T-helper 9 cell (primary cell): ENCODE measurements around the gene SLC35E3.

Experiments
- DNase-seq: peaks from one replicate; pipeline ENCODE4 v3.0.0-alpha.2; 2020

The SLC35E3 gene

DNA sequence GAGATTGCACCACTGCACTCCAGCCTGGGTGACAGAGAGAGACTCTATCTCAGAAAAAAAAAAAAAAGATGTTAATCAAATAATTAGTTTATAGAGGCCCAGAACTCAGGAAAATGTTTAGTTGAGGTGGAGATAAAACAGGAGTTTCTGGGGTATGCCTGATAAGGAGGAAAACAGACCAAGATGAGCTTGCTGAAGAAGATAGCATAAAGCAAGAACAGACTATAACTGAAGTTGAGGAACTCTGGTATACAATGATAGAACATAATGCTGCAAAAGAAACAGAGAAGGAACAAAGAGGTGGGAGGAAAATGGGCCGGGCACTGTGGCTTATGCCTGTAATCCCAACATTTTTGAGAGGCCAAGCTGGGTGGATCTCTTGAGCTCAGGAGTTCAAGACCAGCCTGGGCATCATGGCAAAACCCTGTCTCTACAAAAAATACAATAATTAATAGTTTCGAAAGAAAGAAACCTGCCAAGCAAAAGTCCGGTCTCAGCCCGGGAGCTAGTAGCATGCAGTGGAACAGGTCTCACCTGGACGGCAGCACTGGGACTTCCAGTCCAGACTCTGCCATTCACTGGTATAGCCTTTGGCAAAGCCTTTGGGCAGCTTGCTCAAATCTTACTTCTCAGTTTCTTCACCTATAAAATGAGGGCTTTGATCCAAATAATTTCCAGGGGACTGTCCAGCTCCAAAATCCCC lies 25.4 kb downstream of the SLC35E3 start:
- DNase-seq = no peak

DNA sequence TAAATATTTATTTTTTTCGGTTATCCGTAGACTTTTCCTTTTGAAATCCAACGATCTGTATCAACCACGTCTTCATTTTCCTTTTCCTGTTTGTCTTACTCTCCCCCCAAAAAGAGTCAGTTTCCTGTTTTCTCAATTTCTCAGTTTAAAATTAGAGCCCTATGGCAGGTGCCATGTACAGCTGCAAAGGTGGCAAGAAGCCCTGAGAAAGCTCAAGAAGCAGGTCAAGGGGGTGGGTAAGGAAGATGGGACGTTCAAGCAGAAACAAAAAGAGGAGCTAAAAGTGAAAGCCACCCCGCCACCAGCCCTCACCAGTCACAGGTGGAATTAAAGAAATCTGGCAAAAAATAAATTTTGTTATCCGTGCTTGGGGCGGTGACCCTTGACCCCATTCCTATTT lies 26.7 kb downstream of the SLC35E3 start:
- DNase-seq = no peak

DNA sequence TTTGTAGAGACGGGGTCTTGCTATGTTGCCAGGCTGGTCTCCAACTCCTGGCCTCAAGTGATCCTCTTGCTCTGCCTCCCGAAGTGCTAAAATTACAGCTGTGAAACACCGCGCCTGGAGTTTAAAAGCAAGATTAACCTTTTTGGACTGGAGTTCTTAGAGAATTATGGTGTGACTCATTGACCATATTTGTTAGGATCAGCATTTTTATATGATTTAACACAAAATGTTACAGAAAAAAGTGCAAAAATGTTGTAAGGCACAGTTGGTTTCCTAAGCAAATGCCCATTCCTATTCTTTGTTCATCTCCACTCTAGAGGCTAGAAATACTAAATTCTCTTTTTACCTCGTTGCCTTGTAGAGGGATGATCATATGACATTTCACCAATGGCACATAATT lies 27.6 kb downstream of the SLC35E3 start:
- DNase-seq = no peak

DNA sequence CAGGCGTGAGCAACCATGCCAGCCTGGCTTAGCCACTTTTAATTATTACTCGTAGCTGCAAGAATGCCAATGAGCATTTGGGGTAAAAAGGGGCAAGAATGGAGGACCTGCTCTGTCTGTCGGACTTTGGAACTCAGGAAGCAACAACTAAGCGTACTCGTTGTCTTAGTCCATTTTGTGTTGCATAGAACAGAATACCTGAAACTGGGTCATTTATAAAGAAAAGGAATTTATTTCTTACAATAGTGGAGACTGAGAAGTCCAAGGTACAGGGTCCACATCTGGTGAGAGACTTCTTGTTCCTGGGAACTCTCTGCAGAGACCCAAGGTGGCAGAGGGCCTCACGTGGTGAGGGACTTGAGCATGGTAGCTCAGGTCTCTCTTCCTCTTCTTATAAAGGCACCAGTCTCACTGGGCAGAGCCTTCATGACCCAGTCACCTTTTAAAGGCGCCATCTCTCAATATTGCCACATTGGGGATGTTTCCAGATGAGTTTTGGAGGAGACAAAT lies 29.2 kb downstream of the SLC35E3 start:
- DNase-seq = no peak

- no peak for DNase-seq
Observed at GRCh38 chr12:68776976-68777610, 31.1 kb downstream of the SLC35E3 start.

GRCh38 chr12:68779280-68779679 lies 33.3 kb downstream of the SLC35E3 start:
- DNase-seq = no peak

GRCh38 chr12:68780731-68781130 lies 34.8 kb downstream of the SLC35E3 start:
- DNase-seq = no peak

DNA sequence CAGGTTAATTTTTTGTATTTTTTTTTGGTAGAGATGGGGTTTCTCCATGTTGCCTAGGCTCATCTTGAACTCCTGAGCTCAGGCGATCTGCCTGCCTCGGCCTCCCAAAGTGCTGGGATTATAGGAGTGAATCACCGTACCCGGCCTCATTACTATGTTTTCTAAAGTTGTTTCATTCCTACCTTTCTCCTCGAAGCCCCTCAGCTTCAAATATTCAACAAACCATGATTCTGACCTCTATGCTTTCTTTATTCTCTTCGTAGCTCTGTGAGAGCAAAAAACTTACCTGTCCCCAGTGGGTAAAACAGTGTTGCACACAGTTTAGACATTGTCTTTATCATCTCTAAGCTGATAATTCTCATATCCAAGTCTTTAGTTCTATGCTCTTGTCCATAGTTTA lies 35.8 kb downstream of the SLC35E3 start:
- no peak for DNase-seq

DNA sequence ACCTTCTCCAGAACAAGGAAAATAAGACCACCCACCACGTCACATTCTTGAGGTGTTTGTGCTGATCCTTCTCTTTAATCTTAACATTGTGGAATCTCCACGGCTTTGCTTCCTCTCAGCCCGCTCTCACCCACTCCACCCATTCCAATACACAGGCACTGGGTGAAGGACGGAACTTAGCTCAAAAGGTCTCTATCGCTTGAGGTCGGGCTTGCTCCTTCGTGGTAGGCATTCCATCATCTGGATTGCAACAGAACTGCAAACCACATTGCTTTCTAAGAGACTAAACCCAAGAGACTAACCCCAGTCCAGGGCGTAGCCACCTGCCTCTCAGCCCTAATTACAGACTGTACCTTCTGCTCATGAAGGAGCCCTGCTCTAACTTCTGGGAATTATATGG lies 38.0 kb downstream of the SLC35E3 start:
- no peak for DNase-seq

GRCh38 chr12:68785358-68785757 lies 39.4 kb downstream of the SLC35E3 start:
- no peak for DNase-seq

GRCh38 chr12:68785823-68786222 lies 39.8 kb downstream of the SLC35E3 start:
- DNase-seq = no peak

GRCh38 chr12:68786929-68787328 lies 41.0 kb downstream of the SLC35E3 start:
- DNase-seq = no peak

- DNase-seq = no peak
Observed at GRCh38 chr12:68788554-68789143, 42.7 kb downstream of the SLC35E3 start.

DNA sequence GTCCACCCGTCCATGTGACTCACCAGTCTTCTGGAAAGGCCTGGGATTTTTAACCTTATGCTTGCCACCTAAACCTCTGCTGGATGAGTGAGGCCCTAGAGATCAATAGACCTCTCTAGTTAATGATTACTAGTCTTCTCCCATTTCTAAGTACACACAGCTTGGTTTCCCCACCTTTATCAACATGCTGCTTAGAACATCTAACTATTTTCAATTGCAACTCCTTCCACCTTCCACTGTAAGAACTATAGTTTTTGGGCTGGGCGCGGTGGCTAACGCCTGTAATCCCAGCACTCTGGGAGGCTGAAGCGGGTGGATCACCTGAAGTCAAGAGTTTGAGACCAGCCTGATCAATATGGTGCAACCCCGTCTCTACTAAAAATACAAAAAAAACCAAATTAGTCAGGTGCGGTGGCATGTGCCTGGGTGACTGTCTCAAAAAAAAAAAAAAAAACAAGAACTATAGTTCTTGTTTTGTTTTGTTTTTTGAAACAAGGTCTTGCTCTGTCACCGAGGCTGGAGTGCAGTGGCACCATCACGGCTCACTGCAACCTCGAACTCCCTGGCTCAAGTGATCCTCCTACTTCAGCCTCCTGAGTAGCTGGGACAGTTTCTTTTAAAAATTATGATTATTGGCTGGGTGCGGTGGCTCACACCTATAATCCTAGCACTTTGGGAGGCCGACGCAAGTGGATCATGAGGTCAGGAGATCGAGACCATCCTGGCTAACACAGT lies 43.3 kb downstream of the SLC35E3 start:
- no peak for DNase-seq

- DNase-seq = no peak
Observed at GRCh38 chr12:68790081-68790951, 44.3 kb downstream of the SLC35E3 start.

DNA sequence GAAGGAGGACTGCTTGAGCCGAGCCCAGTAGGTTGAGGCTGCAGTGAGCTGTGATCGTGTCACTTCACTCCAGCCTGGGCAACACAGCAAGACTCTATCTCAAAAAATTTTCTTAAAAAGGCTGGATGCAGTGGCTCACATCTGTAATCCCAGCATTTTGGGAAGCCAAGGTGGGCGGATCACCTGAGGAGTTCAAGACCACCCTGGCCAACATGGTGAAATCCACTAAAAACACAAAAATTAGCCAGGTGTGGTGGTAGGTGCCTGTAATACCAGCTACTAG lies 44.9 kb downstream of the SLC35E3 start:
- no peak for DNase-seq

DNA sequence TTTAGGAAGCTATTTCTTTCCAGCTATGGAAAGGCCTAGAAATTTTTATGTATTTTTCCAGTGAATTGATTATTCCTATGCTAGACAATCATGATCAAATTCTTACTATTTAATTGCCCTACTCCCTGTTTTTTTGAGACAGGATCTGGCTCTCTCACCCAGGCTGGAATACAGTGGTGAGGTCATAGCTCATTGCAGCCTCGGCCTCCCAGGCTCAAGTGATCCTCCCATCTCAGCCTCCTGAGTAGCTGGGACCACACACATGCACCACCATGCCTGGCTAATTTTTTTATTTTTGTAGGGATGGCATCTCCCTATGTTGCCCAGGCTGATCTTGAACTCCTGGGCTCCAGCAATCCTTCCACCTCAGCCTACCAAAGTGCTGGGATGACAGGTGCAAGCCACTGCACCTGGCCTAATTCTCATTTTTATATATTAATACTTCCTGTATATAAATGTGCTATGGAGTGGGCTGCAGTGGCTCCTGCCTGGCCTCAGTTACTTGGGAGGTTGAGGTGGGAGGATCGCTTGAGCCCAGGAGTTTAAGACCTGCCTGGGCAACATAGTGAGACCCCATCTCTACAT lies 46.0 kb downstream of the SLC35E3 start:
- DNase-seq = no peak

- no peak for DNase-seq
Observed at GRCh38 chr12:68792952-68793351, 47.0 kb downstream of the SLC35E3 start.

DNA sequence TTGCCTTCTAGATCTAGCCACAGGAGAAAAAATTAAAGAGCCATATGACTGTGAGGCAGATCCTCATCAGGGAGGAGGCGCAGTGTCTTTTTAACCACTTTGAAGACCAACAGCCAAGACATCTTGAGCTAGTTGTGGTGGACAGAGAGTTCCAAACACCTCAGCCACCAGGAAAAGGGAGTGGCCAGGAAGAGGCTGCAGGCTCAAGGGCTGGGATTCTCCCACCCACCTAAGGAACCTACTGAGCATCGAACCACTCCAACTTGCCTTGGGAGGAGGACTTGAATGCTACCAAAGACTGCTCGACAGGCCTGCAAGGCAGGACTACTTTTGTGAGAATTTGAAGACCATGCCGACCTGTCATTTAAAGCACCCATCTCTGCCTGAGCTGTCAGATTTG lies 47.5 kb downstream of the SLC35E3 start:
- no peak for DNase-seq

- DNase-seq = no peak
Observed at GRCh38 chr12:68793975-68794652, 48.1 kb downstream of the SLC35E3 start.

- no peak for DNase-seq
Observed at GRCh38 chr12:68794653-68795251, 48.8 kb downstream of the SLC35E3 start.
